NCI-H2029 treated with DMSO at 0.1 percent for 48 hours (cell line): ENCODE results near the gene DHFR2.
"Not testable (repeated sequence)": the region's sequence is repeated elsewhere in the genome, so short reads cannot be mapped to it uniquely, and the experiment has no call there.

Experiments used
- DNase-seq: peaks from one replicate; lab custom pipeline; 2025; lab: John Stamatoyannopoulos, UW

DHFR2 gene

DNA sequence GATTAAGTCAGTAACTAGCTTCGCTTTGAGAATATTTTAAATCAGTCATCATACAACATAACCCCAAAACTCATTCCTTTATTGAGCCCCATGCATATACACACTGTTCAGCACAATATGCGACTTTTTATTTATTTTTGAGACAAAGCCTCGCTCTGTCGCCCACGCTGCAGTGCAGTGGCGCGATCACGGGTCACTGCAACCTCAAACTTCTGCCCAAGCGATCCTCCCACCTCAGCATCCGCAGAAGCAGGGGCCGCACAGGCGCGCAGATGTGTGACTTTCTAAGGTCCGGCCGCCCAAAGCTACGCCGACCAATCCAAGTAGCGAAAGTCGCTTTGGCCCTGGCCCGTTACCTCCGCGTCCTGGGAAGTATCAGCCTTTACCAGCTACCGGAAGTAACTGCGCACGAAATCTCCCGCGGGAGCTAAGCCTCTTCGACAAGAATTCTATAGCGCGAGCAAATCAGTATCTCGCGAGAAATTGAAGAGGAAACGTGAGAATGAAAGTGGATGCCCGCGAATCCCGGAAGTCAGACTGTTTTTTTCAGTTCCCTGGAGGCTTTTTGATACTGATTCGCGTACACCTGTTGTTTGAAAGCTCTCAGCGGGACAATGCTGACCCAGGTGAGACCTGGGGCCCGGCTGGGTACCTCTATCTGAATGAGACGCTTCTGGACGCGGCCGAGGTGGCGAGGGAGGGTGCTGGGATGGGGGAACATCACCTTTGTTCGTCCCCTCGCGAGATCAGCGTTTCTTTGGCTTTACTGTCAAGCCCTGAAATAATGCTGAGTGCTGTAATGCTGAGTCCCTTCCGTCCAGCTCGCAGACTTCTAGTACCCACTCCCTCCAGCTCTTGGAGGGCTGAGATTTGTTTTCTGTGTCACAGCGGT is at the start of gene DHFR2, which contains the start of gene NSUN3:
TSS of gene DHFR2 (minus strand) at position 404 of the 892 bp plus-strand sequence. CDS start 1,405 bp downstream, outside the sequence.
TSS of gene NSUN3 (plus strand) at position 549 of the 892 bp plus-strand sequence. CDS start at position 615, 66 bp downstream.
- peak; percentile 96 for DNase-seq

GRCh38 chr3:94110854-94111253 is 48.1 kb upstream of the DHFR2 start:
- no peak for DNase-seq

- DNase-seq: not testable (repeated sequence)
Measured at GRCh38 chr3:94110232-94110631, 47.5 kb upstream of the DHFR2 start.

DNA sequence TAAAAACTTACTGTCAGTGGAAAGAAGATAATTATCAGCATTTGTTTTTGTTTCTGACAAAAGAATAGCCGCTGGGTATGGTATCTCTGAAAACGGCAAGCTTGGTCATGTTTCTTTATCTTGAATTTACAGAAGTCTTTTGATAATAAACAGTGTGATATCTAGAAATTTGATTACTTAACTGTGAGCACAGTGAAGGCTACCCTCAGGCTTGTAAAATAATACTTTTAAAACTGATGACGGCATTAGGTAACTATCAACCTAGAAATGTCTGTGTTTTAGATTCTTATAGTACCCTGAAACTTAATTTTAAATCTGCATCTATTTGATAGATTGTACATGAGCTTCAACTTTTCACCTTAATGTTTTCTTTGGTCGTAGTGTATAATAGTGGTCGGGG is 43.6 kb upstream of the DHFR2 start:
- DNase-seq: no peak

GRCh38 chr3:94101860-94102259 is 39.1 kb upstream of the DHFR2 start:
- DNase-seq: no peak

GRCh38 chr3:94099311-94099710 is 36.6 kb upstream of the DHFR2 start:
- DNase-seq: no peak

GRCh38 chr3:94098452-94098851 is 35.7 kb upstream of the DHFR2 start:
- DNase-seq: no peak

DNA sequence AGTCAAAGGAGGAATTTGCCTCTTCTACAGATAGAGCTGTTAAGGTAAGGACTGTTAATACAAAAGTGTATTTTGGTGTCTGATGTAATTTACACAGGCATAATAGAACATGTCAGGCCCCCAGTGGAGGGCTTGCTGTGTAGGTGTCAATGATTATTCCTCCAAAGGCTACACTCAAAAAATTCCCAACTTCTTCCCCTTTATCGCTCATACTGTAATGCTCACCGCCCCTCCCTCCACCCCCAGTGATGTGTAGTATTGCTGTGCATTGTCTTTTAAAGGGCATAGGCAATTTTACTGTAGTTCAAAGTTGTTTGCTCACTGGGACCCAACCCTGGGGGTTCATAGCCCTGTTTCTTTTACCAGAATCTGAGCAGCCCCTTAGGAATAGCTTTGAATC is 32.4 kb upstream of the DHFR2 start:
- DNase-seq: no peak

GRCh38 chr3:94093151-94093550 is 30.4 kb upstream of the DHFR2 start:
- no peak for DNase-seq

DNA sequence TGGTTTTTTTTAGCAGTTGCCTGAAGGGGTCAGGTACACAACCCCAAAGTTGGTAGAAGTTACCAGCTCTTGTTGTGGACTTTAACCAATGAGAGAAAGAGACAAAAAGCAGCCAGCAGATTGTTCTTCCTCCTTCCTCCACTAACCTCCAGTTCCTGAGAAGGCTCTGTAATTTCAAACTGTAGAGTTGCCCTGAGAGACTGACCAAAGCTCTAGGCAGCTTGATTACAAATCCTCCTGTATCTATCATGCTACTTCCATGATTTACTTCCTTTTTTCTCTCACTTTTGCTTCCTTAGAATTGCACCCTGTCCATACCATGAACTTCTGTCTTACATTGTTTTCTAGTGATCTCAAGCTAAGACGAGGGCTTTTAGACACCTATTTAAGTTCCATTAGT is 29.4 kb upstream of the DHFR2 start:
- no peak for DNase-seq

GRCh38 chr3:94089126-94089525 is 26.4 kb upstream of the DHFR2 start:
- DNase-seq: no peak

DNA sequence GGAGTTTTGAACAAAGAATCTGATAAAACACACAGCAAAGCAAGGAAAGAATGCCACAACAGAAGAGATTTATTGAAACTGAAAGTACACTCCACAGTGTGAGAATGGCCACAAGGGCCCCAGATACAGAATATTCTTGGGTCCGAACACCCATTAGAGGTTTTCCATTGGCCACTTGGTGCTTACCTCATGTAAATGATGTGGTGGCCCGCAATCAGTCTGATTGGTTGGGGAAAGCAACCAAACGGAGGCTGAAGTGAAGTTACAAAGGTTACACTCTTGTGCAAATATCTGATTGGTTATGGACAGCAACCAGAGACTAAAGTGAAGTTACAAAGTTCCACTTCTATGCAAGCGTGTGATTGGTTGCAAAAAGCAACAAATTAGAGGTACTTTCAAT is 20.5 kb upstream of the DHFR2 start:
- no peak for DNase-seq

DNA sequence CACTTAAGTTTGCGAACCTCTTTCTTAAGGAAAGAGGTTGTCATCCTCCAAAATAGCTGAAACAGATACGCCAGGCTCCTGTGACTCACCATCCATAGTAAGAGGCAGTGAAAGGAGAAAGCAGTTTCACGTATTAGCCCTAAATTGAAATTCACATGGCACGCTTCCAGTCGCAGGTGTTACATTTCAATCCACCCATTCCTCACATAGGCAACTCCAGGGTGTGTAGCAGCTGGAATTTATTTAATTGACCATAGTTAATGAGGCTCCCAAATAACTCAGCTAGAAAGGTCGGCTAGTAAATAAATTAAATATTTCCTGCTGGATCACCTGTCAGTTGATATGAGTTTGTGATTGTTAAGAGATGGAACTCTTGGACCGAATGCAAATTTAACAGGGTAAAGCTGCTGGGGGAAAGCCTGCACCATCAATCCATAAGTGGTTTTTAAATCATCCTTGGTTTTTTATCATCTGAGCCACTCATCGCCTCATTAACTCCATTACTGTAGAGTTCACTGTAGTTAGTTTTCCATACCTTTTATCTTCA is 19.7 kb upstream of the DHFR2 start:
- DNase-seq: no peak

GRCh38 chr3:94081884-94082283 is 19.2 kb upstream of the DHFR2 start:
- no peak for DNase-seq

GRCh38 chr3:94080552-94080951 is 17.8 kb upstream of the DHFR2 start:
- DNase-seq: not testable (repeated sequence)

- no peak for DNase-seq
Measured at GRCh38 chr3:94076055-94076454, 13.3 kb upstream of the DHFR2 start.

- DNase-seq: no peak
Measured at GRCh38 chr3:94071713-94072284, 9.1 kb upstream of the DHFR2 start.

- DNase-seq: no peak
Measured at GRCh38 chr3:94070341-94070911, 7.7 kb upstream of the DHFR2 start.

DNA sequence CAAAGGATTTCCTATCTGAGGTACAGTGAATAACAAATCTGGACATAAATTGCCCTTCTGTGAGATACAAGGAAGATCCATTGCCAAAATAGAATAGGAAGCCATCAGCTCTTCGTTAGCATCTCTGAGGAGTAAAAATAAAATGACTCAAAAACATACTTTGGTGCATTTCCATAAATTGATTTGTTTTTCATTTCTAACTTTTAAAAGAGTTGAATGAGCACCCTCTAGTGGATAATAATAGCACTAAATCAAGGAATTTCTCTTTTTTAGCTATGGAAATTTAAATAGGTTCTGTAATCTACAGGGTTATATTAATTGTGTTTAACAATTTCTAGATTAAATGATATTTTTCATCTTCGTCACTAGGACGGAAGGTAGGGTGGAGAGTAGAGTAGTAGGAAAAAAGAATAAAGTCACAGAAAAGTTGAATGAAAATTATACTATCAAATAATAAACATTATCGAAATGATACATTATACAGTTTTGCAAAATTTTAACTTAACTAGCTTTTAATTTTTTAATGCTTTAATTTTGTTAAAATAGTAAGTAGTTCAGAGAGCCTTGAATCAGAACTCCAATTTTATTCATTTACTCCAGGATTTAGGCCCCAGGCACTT is 6.6 kb upstream of the DHFR2 start:
- DNase-seq: no peak

DNA sequence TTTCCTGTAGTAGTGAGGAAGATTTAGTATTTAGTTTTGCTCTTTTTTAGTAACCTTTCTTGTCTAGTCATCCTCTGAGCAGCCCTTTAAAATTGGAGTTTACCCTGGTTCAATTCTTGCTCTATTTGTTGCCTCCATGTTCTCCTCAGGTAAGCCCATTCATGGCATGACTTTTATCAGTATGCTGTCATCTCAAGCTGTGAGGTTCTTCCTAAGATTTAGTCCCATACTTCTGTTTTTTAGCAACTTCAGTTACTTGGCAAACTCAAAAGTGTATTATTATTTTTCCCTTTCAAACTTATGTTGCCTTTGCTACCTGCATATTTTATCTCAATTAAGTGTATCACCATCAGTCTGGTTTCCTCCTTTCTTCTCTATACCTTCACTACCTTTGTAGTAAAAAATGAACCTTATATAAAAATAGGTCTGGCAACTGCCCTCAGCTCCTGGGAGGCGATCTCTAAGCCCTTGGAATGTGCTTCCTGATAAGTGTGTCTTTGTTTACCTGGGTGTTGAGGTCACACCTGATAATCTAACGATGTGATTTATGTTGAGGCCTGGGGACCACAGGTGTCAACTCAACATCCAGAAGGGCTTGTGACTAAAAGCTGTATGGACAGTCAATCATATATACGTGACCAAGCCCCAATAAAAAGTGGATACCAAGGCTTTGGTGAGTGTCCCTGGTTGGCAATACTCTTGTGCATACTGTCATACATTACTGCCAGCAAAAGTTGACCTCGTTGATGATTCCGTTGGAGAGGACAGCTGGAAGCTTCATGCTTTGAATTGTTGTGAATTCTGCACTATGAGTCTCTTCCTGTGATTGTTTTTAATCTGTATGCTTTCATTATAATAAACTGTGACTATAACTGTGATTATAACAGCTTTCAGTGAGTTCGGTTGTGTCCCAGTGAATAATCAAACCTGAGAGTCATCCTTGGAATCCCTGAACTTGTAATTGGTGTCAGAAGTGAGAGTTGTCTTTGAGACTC is 4.1 kb upstream of the DHFR2 start:
- no peak for DNase-seq
